GM10266 (cell line): ENCODE results near the gene SLC35B3.

Experiments
- DNase-seq: peaks from one replicate; pipeline ENCODE4 v3.0.0; 2012; ENCODE audit errors: extremely low spot score
- CTCF ChIP-seq: IDR thresholded peaks from 2 replicates; pipeline ENCODE4 v1.5.1; 2012; ENCODE audit warnings: mild to moderate bottlenecking, low read depth; ENCODE audit not compliant: control insufficient read depth, insufficient read depth; ENCODE audit errors: missing control alignments

Gene SLC35B3

GRCh38 chr6:8383584-8383983 is 51.8 kb downstream of the SLC35B3 start:
- TF ChIP-seq CTCF = no peak
- no peak for DNase-seq

GRCh38 chr6:8382434-8382833 is 52.9 kb downstream of the SLC35B3 start:
- TF ChIP-seq CTCF = no peak
- no peak for DNase-seq

- no peak for DNase-seq
- TF ChIP-seq CTCF = no peak
These were observed 59.4 kb downstream of the SLC35B3 start for GRCh38 chr6:8375916-8376315.
